Measurements from ENCODE around the gene AS3MT.
"Not testable (repeated sequence)": the region's sequence is repeated elsewhere in the genome, so short reads cannot be mapped to it uniquely, and the experiment has no call there.

AS3MT gene, protein sequence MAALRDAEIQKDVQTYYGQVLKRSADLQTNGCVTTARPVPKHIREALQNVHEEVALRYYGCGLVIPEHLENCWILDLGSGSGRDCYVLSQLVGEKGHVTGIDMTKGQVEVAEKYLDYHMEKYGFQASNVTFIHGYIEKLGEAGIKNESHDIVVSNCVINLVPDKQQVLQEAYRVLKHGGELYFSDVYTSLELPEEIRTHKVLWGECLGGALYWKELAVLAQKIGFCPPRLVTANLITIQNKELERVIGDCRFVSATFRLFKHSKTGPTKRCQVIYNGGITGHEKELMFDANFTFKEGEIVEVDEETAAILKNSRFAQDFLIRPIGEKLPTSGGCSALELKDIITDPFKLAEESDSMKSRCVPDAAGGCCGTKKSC

GRCh38 chr10:102869258-102870198, at the start of gene AS3MT:
TSS of gene AS3MT (plus strand) at chr10:102869470. CDS start at chr10:102869593, 123 bp downstream.
- peak; percentile 44 for DNase-seq

DNA sequence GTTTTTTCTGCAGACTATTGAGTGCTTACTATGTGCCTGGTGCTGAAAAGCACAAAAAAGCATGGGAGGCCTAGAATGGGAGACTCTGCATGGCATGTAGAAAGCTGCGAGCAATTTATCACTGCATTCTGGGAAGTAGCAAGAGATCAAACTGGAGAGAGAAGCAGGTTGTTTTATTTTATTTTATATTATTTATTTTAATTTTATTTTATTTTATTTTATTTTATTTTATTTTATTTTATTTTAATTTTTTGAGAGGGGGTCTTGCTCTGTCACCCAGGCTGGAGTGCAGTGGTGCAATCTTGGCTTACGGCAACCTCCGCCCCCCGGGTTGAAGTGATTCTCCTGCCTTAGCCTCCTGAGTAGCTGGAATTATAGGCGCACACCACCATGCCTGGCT, 49.3 kb upstream of the AS3MT start:
- DNase-seq = not testable (repeated sequence)

GRCh38 chr10:102822222-102822621, 47.0 kb upstream of the AS3MT start:
- no peak for DNase-seq

- no peak for DNase-seq
Observed at GRCh38 chr10:102824664-102825063, 44.6 kb upstream of the AS3MT start.

- DNase-seq = no peak
Observed at GRCh38 chr10:102826148-102826796, 43.0 kb upstream of the AS3MT start.

- no peak for DNase-seq
Observed at GRCh38 chr10:102827597-102827975, 41.7 kb upstream of the AS3MT start.

DNA sequence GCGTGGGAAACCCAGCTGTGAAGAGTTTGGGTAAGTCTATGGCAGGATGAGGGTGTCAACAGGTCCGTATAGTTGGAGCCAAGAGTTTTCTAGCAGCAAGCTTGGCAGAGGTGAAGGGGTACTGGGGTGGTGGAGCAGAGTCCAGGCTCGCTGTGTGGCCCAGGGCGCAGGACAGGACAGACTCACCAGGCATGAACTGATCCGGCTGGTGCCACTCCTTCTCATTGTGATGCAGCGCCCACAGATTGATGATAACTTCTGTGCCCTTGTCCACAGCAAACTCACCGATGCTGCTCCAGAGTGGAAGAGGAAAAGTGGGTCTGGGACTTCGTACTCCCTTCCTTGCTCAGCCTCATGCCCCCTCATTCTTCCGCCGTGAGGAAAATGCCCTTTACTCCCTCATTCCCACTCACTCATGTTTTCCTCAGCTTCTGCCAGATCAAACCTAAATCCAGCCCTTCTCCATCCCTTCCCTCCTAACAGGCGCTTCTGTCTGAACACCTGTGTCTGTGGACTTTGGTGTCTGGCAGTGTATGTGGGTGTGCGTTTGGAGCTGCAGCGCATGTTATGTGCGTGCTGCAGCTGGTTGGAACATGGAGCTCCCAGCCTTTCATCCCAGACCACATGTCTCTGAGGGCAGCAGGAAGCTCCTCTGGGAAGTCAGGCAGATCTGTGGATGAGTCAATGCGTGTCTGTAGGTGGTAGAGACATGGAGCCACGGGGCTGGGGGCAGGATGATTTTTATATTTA, 37.8 kb upstream of the AS3MT start:
- no peak for DNase-seq

DNA sequence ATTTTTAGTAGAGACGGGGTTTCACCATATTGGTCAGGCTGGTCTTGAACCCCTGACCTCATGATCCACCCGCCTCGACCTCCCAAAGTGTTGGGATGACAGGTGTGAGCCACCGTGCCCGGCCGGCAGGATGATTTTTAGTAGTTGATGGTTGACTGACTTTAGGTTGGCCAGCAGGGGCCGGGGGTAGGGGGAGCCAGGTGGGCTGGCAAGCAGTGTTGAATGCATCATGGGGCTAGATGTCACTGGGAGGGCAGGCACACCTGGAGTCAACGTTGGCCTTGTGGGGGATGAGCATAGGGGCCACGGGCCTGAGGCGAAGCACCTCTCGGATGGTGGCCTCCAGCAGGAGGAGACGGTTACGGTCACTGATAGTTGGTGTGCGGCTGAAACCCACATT, 37.0 kb upstream of the AS3MT start:
- DNase-seq = no peak

- DNase-seq = no peak
Observed at GRCh38 chr10:102832987-102833386, 36.3 kb upstream of the AS3MT start.

- no peak for DNase-seq
Observed at GRCh38 chr10:102834143-102834542, 35.1 kb upstream of the AS3MT start.

- peak; percentile 87 for DNase-seq
Observed at GRCh38 chr10:102835007-102835482, 34.2 kb upstream of the AS3MT start.

- DNase-seq = no peak
Observed at GRCh38 chr10:102837230-102837721, 32.0 kb upstream of the AS3MT start, which contains the start of gene CYP17A1. TSS of gene CYP17A1 (minus strand) at chr10:102837413. CDS start at chr10:102837361, 52 bp downstream.

DNA sequence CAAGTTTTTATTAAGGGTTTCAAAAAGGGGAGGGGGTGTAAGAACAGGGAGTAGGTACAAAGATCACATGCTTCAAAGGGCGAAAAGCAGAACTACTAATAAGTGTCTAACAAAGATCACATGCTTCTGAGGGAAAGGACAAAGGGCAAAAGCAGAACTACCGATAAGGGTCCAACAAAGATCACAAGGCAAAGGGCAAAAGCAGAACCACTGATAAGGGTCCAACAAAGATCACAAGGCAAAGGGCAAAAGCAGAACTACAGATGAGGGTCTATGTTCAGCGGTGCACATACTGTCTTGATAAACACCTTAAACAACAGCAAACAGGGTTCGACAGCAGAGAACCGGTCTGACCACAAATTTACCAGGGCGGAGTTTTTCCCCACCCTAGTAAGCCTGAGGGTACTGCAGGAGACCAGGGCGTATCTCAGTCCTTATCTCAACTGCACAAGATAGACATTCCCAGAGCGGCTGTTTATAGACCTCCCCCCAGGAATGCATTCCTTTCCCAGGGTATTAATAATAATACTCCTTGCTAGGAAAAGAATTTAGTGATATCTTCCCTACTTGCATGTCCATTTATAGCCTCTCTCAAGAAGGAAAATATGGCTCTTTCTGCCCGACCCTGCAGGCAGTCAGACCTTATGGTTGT, 30.9 kb upstream of the AS3MT start:
- DNase-seq = not testable (repeated sequence)

DNA sequence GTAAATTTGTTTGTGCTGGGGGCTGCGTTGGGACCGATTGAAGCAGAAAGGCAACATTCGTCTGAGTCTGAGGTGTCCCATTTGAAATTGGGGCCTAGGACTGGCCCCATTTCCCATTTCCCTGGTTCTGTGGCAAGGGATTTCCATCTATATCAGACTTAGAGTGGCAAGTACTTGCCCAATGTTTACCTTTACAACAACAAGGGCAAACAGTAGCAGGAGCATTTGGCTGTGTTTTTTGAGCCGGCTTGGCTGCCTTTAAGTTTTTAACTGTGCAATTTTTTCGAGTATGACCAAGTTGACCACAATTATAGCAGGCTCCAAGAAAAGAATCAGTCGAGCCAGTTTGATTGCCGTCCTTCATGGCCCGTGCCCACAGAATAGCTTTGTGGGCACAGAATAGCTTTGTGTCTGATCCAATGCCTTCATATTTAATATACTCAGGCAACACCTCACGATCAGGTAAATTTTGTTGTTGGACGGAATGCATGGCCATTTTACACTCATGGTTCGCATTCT, 27.4 kb upstream of the AS3MT start:
- no peak for DNase-seq

- not testable (repeated sequence) for DNase-seq
Observed at GRCh38 chr10:102843139-102843538, 26.1 kb upstream of the AS3MT start.

DNA sequence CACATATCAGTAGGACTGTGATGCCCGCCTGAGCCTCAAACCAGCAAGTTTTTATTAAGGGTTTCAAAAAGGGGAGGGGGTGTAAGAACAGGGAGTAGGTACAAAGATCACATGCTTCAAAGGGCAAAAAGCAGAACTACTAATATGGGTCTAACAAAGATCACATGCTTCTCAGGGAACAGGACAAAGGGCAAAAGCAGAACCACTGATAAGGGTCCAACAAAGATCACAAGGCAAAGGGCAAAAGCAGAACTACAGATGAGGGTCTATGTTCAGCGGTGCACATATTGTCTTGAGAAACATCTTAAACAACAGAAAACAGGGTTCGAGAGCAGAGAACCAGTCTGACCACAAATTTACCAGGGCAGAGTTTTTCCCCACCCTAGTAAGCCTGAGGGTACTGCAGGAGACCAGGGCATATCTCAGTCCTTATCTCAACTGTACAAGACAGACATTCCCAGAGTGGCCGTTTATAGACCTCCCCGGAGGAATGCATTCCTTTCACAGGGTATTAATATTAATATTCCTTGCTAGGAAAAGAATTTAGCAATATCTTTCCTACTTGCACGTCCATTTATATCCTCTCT, 25.0 kb upstream of the AS3MT start:
- not testable (repeated sequence) for DNase-seq

- no peak for DNase-seq
Observed at GRCh38 chr10:102845352-102845902, 23.8 kb upstream of the AS3MT start.

- no peak for DNase-seq
Observed at GRCh38 chr10:102850025-102850518, 19.2 kb upstream of the AS3MT start.

GRCh38 chr10:102853237-102853636, 16.0 kb upstream of the AS3MT start:
- DNase-seq = not testable (repeated sequence)

- not testable (repeated sequence) for DNase-seq
Observed at GRCh38 chr10:102855731-102856436, 13.4 kb upstream of the AS3MT start.
